ENCODE results near the gene FAM229B. TPM values are rescaled to one million over a fixed set of nuclear protein-coding genes. Genes with fewer than 3 reads are reported as not detected.

FAM229B gene
- total RNA-seq, 1 experiment from 2014 or later, result 12.3 TPM

GRCh38 chr6:112130878-112131277 lies 43.5 kb downstream of the FAM229B start:
- no peak overlapping the region for H3K4me2 ChIP-seq
- no TSS peak for BruUV-seq (replicated peaks)
- H3K27ac ChIP-seq, result no peak overlapping the region
- intact Hi-C loops (cut with micrococcal nuclease; ENCODE audit: unreplicated experiment), result no loop called here
- ChIA-PET POLR2A (ENCODE audit: unreplicated experiment) (no interaction called here), CTCF (no interaction called here)
- no peak for TF ChIP-seq CTCF (conservative IDR thresholded peaks at IDR 0.05)
- no peak for TF ChIP-seq EZH2 (IDR thresholded peaks at IDR 0.05; ENCODE audit: low read depth)
- no peaks in the 10 kb centered on the region for H3K9me3 ChIP-seq (ENCODE audit: insufficient read depth, low read depth)
- H3K27me3 ChIP-seq (ENCODE audit: insufficient read depth, low read depth), result no peaks in the 10 kb centered on the region
- H4K20me1 ChIP-seq (ENCODE audit: insufficient read depth), result 0 out of 2 replicates have a peak, but pooled peaks cover 4% of the 10 kb centered on the region
- H3K36me3 ChIP-seq (ENCODE audit: low read depth), result peaks cover 80% of the 10 kb centered on the region
- H2AFZ ChIP-seq, result no peak overlapping the region
- peaks cover 18% of the 10 kb centered on the region; the same call in 1 of the 2 replicates for H3F3A ChIP-seq (ENCODE audit: insufficient read depth, low read depth)
- H3K4me1 ChIP-seq (replicated peaks; ENCODE audit: insufficient read depth), result no peaks in the 10 kb centered on the region
- no peak for DNase-seq
- H3K9me2 ChIP-seq (ENCODE audit: insufficient read depth), result no peaks in the 10 kb centered on the region
- H3K79me2 ChIP-seq (ENCODE audit: low read depth), result no peaks in the 10 kb centered on the region
- no peak overlapping the region for H3K4me3 ChIP-seq

- Histone ChIP-seq H3K79me2 (ENCODE audit: low read depth) (no peaks in the 10 kb centered on the region), H3K4me2 (no peak overlapping the region), H3K9me2 (ENCODE audit: insufficient read depth) (no peaks in the 10 kb centered on the region), H3K4me1 (replicated peaks; ENCODE audit: insufficient read depth) (no peaks in the 10 kb centered on the region), H3K4me3 (no peak overlapping the region), H3K36me3 (ENCODE audit: low read depth) (peaks cover 92% of the 10 kb centered on the region), H3K27ac (no peak overlapping the region), H4K20me1 (ENCODE audit: insufficient read depth) (no peaks in the 10 kb centered on the region), H2AFZ (no peak overlapping the region), H3K9me3 (ENCODE audit: insufficient read depth, low read depth) (no peaks in the 10 kb centered on the region), H3K27me3 (ENCODE audit: insufficient read depth, low read depth) (no peaks in the 10 kb centered on the region), H3F3A (ENCODE audit: insufficient read depth, low read depth) (peaks cover 14% of the 10 kb centered on the region; the same call in 1 of the 2 replicates)
- DNase-seq, result no peak
- TF ChIP-seq CTCF (conservative IDR thresholded peaks at IDR 0.05) (no peak), EZH2 (IDR thresholded peaks at IDR 0.05; ENCODE audit: low read depth) (no peak)
- ChIA-PET POLR2A (ENCODE audit: unreplicated experiment) (interaction anchor here (0.5 kb wide), 1 partner anchor 900 kb away, joined by 3 read pairs; no protein-coding TSS in a partner anchor), CTCF (no interaction called here)
- intact Hi-C loops (cut with micrococcal nuclease; ENCODE audit: unreplicated experiment), result no loop called here
- BruUV-seq (replicated peaks), result no TSS peak
Measured at GRCh38 chr6:112139052-112139451, 51.7 kb downstream of the FAM229B start.

GRCh38 chr6:112141707-112142106 lies 54.3 kb downstream of the FAM229B start:
- intact Hi-C loops (cut with micrococcal nuclease; ENCODE audit: unreplicated experiment), result no loop called here
- H3F3A ChIP-seq (ENCODE audit: insufficient read depth, low read depth), result peaks cover 14% of the 10 kb centered on the region; the same call in 1 of the 2 replicates
- no peaks in the 10 kb centered on the region for H3K27me3 ChIP-seq (ENCODE audit: insufficient read depth, low read depth)
- POLR2A ChIA-PET (ENCODE audit: unreplicated experiment), result no interaction called here
- no peak overlapping the region for H2AFZ ChIP-seq
- CTCF ChIA-PET, result no interaction called here
- H3K4me1 ChIP-seq (replicated peaks; ENCODE audit: insufficient read depth), result no peaks in the 10 kb centered on the region
- H4K20me1 ChIP-seq (ENCODE audit: insufficient read depth), result no peaks in the 10 kb centered on the region
- no peaks in the 10 kb centered on the region for H3K9me3 ChIP-seq (ENCODE audit: insufficient read depth, low read depth)
- H3K4me2 ChIP-seq, result no peak overlapping the region
- H3K36me3 ChIP-seq (ENCODE audit: low read depth), result peaks cover 94% of the 10 kb centered on the region
- BruUV-seq (replicated peaks), result no TSS peak
- no peak overlapping the region for H3K4me3 ChIP-seq
- no peak overlapping the region for H3K27ac ChIP-seq
- DNase-seq, result no peak
- H3K9me2 ChIP-seq (ENCODE audit: insufficient read depth), result no peaks in the 10 kb centered on the region
- no peaks in the 10 kb centered on the region for H3K79me2 ChIP-seq (ENCODE audit: low read depth)
- TF ChIP-seq EZH2 (IDR thresholded peaks at IDR 0.05; ENCODE audit: low read depth) (no peak), CTCF (conservative IDR thresholded peaks at IDR 0.05) (no peak)
